Chondrocyte (in vitro differentiated cells): ENCODE measurements around the gene IGFBP5. TPM values are rescaled to one million over a fixed set of nuclear protein-coding genes. Genes with fewer than 3 reads are reported as not detected.

Source experiments
- DNase-seq: peaks from one replicate; pipeline ENCODE4 v3.0.0; 2021; ENCODE audit warnings: mixed read lengths, low spot score
- H3K27ac Mint-ChIP-seq: one replicate; pipeline ENCODE4 v1.8.0; 2021; ENCODE audit warnings: mild to moderate bottlenecking, moderate library complexity, mixed read lengths; ENCODE audit not compliant: unreplicated experiment
- H3K27me3 Mint-ChIP-seq: 2 replicates; pipeline ENCODE4 v1.8.0; 2021; ENCODE audit warnings: low read depth, mixed read lengths
- H3K36me3 Mint-ChIP-seq: 2 replicates; pipeline ENCODE4 v1.8.0; 2021; ENCODE audit warnings: low read depth, mixed read lengths
- H3K4me1 Mint-ChIP-seq: 2 replicates; pipeline ENCODE4 v1.8.0; 2021; ENCODE audit warnings: low read depth, mild to moderate bottlenecking, mixed read lengths
- H3K4me3 Mint-ChIP-seq: one replicate; pipeline ENCODE4 v1.8.0; 2021; ENCODE audit warnings: mild to moderate bottlenecking, moderate library complexity, mixed read lengths; ENCODE audit not compliant: unreplicated experiment
- H3K9me3 Mint-ChIP-seq: 2 replicates; pipeline ENCODE4 v1.8.0; 2021; ENCODE audit warnings: low read depth, mixed read lengths
- CTCF ChIP-seq: fragments of 200-600 bp; sonication (generic); IDR thresholded peaks from 2 replicates; pipeline ENCODE4 v1.5.0; 2021; ENCODE audit warnings: antibody characterized with exemption, mild to moderate bottlenecking, moderate library complexity
- long read RNA-seq: library from polyadenylated mRNA; stranded (forward); transcript quantifications from one replicate; pipeline ENCODE4 v2.0.0, GENCODE V29; 2021
- total RNA-seq: library from RNA; stranded (reverse); gene quantifications from 3 replicates; pipeline ENCODE4 v1.2.1, GENCODE V29; 2021

IGFBP5 gene
- total RNA-seq: 403 to 502 TPM (median 500 TPM) in 3 replicates
- long read RNA-seq, full-length matches to known transcripts: 84 of 314 reads
- long read RNA-seq, partial matches to known transcripts: 10 of 314 reads
- long read RNA-seq, other reads (novel, unspliced or antisense): 220 of 314 reads

- Mint-ChIP-seq H3K36me3 (no peaks in the 10 kb centered on the region), H3K27ac (peak within 1 kb of the TSS; percentile 93), H3K9me3 (no peaks in the 10 kb centered on the region), H3K27me3 (no peaks in the 10 kb centered on the region), H3K4me1 (peaks cover 55% of the 10 kb centered on the region), H3K4me3 (peak within 1 kb of the TSS; percentile 95)
- peak; percentile 53 for TF ChIP-seq CTCF
- no peak for DNase-seq
Observed at GRCh38 chr2:216695401-216695821, at the start of gene IGFBP5. TSS of gene IGFBP5 (minus strand) at chr2:216695549. CDS start at chr2:216694775, 774 bp downstream.

GRCh38 chr2:216743781-216744180, 48.4 kb upstream of the IGFBP5 start:
- DNase-seq: no peak
- Mint-ChIP-seq H3K4me3 (no peak overlapping the region), H3K9me3 (peaks cover 13% of the 10 kb centered on the region), H3K36me3 (peaks cover 3% of the 10 kb centered on the region), H3K27ac (peak overlapping the region; percentile 45), H3K27me3 (peaks cover 2% of the 10 kb centered on the region), H3K4me1 (peaks cover 24% of the 10 kb centered on the region)
- TF ChIP-seq CTCF: no peak

- Mint-ChIP-seq H3K36me3 (no peaks in the 10 kb centered on the region), H3K9me3 (no peaks in the 10 kb centered on the region), H3K27ac (no peak overlapping the region), H3K4me1 (peaks cover 24% of the 10 kb centered on the region), H3K4me3 (no peak overlapping the region), H3K27me3 (peaks cover 2% of the 10 kb centered on the region)
- DNase-seq: no peak
- TF ChIP-seq CTCF: no peak
Observed at GRCh38 chr2:216742411-216742810, 47.1 kb upstream of the IGFBP5 start.

- peaks cover 5% of the 10 kb centered on the region for H3K27me3 Mint-ChIP-seq
- no peak overlapping the region for H3K27ac Mint-ChIP-seq
- H3K9me3 Mint-ChIP-seq: no peaks in the 10 kb centered on the region
- TF ChIP-seq CTCF: no peak
- peaks cover 24% of the 10 kb centered on the region for H3K4me1 Mint-ChIP-seq
- no peaks in the 10 kb centered on the region for H3K36me3 Mint-ChIP-seq
- no peak overlapping the region for H3K4me3 Mint-ChIP-seq
- DNase-seq: no peak
Observed at GRCh38 chr2:216741223-216741593, 45.9 kb upstream of the IGFBP5 start.

GRCh38 chr2:216740557-216741222, 45.3 kb upstream of the IGFBP5 start:
- no peak for DNase-seq
- no peak overlapping the region for H3K27ac Mint-ChIP-seq
- peaks cover 24% of the 10 kb centered on the region for H3K4me1 Mint-ChIP-seq
- TF ChIP-seq CTCF: no peak
- H3K4me3 Mint-ChIP-seq: no peak overlapping the region
- peaks cover 5% of the 10 kb centered on the region for H3K27me3 Mint-ChIP-seq
- H3K36me3 Mint-ChIP-seq: no peaks in the 10 kb centered on the region
- no peaks in the 10 kb centered on the region for H3K9me3 Mint-ChIP-seq
